Cardiac fibroblast (primary cell): Measurements from ENCODE around the gene NAV2.

Experiments
- DNase-seq, 2 donors: peaks; one replicate each; pipeline versions ENCODE4 v3.0.0 to v3.0.0-alpha.2; 2010; ENCODE audit warnings: low read depth in 2 of 2
- H3K4me3 ChIP-seq, 2 donors: replicated peaks in 1 of 2; 1 replicate in 1 of 2; 2 replicates in 1 of 2; pipeline ENCODE4 v1.5.1; 2011; ENCODE audit warnings: low read depth in 2 of 2, low read length in 2 of 2, mild to moderate bottlenecking in 2 of 2, moderate library complexity in 1 of 2
- CTCF ChIP-seq: IDR thresholded peaks from one replicate; pipeline ENCODE4 v1.5.1; 2011; ENCODE audit warnings: low read depth, mild to moderate bottlenecking, low read length, inconsistent platforms

NAV2 gene

GRCh38 chr11:19739872-19740271 is 27.2 kb downstream of the NAV2 start:
- no peak overlapping the region for H3K4me3 ChIP-seq
- peak in 1 of 2 donors; percentile 41 for DNase-seq
- peak; percentile 39 for TF ChIP-seq CTCF

GRCh38 chr11:19740586-19740985 is 27.9 kb downstream of the NAV2 start:
- H3K4me3 ChIP-seq = no peak overlapping the region
- TF ChIP-seq CTCF = no peak
- DNase-seq = no peak

- peak; percentile 83 to 85 for DNase-seq
- peak; percentile 78 for TF ChIP-seq CTCF
- no peak overlapping the region for H3K4me3 ChIP-seq
Measured at GRCh38 chr11:19742588-19743292, 30.1 kb downstream of the NAV2 start.

- DNase-seq = no peak
- H3K4me3 ChIP-seq = no peak overlapping the region
- TF ChIP-seq CTCF = no peak
Measured at GRCh38 chr11:19743622-19744021, 31.0 kb downstream of the NAV2 start.

GRCh38 chr11:19744130-19744529 is 31.5 kb downstream of the NAV2 start:
- TF ChIP-seq CTCF = no peak
- DNase-seq = no peak
- no peak overlapping the region for H3K4me3 ChIP-seq

- TF ChIP-seq CTCF = no peak
- no peak overlapping the region for H3K4me3 ChIP-seq
- no peak for DNase-seq
Measured at GRCh38 chr11:19746086-19746485, 33.4 kb downstream of the NAV2 start.

GRCh38 chr11:19747634-19748033 is 35.0 kb downstream of the NAV2 start:
- no peak overlapping the region for H3K4me3 ChIP-seq
- TF ChIP-seq CTCF = no peak
- no peak for DNase-seq
